Liver (tissue), 3 donors: Measurements from ENCODE around the gene MAN1C1.

ENCODE experiments used
- ATF3 ChIP-seq: IDR thresholded peaks from 2 replicates; pipeline ENCODE4 v1.6.1; 2016; ENCODE audit warnings: antibody characterized with exemption
- HNF4G ChIP-seq: IDR thresholded peaks from 2 replicates; pipeline ENCODE4 v1.6.1; 2016; ENCODE audit warnings: antibody characterized with exemption
- RAD21 ChIP-seq, 2 donors: IDR thresholded peaks; 2 replicates each; pipeline ENCODE4 v1.6.1; 2016; ENCODE audit warnings: antibody characterized with exemption in 2 of 2, mild to moderate bottlenecking in 2 of 2
- REST ChIP-seq: IDR thresholded peaks from 2 replicates; pipeline ENCODE4 v1.6.1; 2016; ENCODE audit warnings: antibody characterized with exemption, mild to moderate bottlenecking
- RXRA ChIP-seq, 2 donors: IDR thresholded peaks; 2 replicates each; pipeline ENCODE4 v1.6.1; 2017 to 2018; ENCODE audit warnings: antibody characterized with exemption in 2 of 2, mild to moderate bottlenecking in 1 of 2
- SP1 ChIP-seq: IDR thresholded peaks from 2 replicates; pipeline ENCODE4 v1.6.1; 2018; ENCODE audit warnings: antibody characterized with exemption, mild to moderate bottlenecking
- TAF1 ChIP-seq: conservative IDR thresholded peaks from 2 replicates; pipeline ENCODE4 v1.6.1; 2016; ENCODE audit warnings: antibody characterized with exemption, mild to moderate bottlenecking
- ZBTB33 ChIP-seq: IDR thresholded peaks from 2 replicates; pipeline ENCODE4 v1.6.1; 2016; ENCODE audit warnings: antibody characterized with exemption
- TF ChIP-seq, protein P1 (sequence below): fragments of 150-350 bp; IDR thresholded peaks from 2 replicates; pipeline ENCODE4 v1.5.1; 2017; ENCODE audit warnings: improper control_type of control experiment, low read depth, low read length; ENCODE audit not compliant: missing input control
- donor health status: healthy.
- donor health status: healthy.

- TF ChIP-seq TAF1, result no peak
- TF ChIP-seq, protein P1, sequence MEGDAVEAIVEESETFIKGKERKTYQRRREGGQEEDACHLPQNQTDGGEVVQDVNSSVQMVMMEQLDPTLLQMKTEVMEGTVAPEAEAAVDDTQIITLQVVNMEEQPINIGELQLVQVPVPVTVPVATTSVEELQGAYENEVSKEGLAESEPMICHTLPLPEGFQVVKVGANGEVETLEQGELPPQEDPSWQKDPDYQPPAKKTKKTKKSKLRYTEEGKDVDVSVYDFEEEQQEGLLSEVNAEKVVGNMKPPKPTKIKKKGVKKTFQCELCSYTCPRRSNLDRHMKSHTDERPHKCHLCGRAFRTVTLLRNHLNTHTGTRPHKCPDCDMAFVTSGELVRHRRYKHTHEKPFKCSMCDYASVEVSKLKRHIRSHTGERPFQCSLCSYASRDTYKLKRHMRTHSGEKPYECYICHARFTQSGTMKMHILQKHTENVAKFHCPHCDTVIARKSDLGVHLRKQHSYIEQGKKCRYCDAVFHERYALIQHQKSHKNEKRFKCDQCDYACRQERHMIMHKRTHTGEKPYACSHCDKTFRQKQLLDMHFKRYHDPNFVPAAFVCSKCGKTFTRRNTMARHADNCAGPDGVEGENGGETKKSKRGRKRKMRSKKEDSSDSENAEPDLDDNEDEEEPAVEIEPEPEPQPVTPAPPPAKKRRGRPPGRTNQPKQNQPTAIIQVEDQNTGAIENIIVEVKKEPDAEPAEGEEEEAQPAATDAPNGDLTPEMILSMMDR, result no peak
- peak in 1 of 2 donors; percentile 20 for TF ChIP-seq RAD21 (IDR thresholded peaks at IDR 0.05)
- no peak for TF ChIP-seq REST
- no peak for TF ChIP-seq RXRA (IDR thresholded peaks at IDR 0.05)
- TF ChIP-seq ATF3, result no peak
- no peak for TF ChIP-seq HNF4G
- no peak for TF ChIP-seq ZBTB33
- no peak for TF ChIP-seq SP1
Observed at GRCh38 chr1:25676488-25676887, 59.9 kb downstream of the MAN1C1 start.
